Femur (tissue), 1 donor: ENCODE data around the gene BIRC3.
"Not testable (repeated sequence)": the region's sequence is repeated elsewhere in the genome, so short reads cannot be mapped to it uniquely, and the experiment has no call there.

ENCODE experiments used
- DNase-seq: peaks from one replicate; pipeline ENCODE4 v3.0.0-alpha.2; 2017

Gene BIRC3

DNA sequence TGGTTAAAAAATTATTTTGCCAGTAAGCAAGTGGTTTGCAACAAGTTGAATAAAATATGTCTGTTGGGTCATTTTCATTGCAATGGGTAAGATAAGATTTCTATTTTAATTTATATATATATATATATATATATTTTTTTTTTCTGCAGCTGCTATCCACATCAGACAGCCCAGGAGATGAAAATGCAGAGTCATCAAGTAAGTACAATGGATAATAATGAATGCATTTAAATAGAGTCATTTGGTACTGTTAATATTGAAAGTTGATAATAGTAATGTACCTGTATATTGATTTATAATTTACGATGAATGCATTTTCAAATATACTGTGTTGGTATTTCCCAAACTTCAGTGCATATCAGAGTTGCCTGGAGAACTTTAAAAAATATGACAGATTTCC lies 11.5 kb downstream of the BIRC3 start:
- DNase-seq: no peak

DNA sequence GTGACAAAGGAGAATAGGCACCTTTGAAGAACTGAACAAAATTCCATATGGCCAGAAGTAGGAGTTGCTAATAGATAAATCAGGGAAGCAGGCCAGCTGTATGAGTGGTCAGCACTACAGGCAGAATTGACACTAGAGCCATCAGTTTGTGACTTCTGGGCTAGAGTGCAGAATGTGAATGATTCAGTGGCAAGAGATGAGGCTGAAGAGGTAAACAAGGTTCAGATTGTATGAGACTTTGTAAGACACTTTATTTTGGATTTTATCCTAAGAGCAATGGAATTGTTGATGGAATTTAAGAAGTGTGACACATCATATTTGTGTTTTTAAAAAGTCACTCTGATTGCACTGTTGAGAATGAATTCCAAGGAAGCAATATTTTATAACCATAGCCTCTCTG lies 12.9 kb downstream of the BIRC3 start:
- DNase-seq: no peak

GRCh38 chr11:102331341-102331740 lies 14.1 kb downstream of the BIRC3 start:
- no peak for DNase-seq

DNA sequence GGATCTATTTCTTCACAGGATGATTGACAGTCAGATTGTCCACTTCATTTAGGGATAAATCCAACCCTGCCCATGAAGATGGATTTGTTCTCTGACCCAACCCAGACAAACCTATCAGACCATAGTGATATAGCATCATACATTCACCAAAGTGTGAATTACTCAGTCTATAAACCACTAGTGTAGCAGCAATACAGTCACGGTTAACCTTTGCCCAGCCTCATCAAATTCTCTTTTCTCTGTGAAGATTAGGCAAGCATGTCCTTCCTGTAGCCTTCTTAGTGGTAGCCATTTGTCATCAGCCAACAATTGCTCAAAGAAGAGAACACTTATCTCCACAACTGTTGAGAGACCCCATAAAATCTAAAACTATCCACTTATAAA lies 15.3 kb downstream of the BIRC3 start:
- DNase-seq: no peak

GRCh38 chr11:102338479-102339010 lies 21.3 kb downstream of the BIRC3 start:
- no peak for DNase-seq

GRCh38 chr11:102341311-102341710 lies 24.0 kb downstream of the BIRC3 start:
- DNase-seq: not testable (repeated sequence)

DNA sequence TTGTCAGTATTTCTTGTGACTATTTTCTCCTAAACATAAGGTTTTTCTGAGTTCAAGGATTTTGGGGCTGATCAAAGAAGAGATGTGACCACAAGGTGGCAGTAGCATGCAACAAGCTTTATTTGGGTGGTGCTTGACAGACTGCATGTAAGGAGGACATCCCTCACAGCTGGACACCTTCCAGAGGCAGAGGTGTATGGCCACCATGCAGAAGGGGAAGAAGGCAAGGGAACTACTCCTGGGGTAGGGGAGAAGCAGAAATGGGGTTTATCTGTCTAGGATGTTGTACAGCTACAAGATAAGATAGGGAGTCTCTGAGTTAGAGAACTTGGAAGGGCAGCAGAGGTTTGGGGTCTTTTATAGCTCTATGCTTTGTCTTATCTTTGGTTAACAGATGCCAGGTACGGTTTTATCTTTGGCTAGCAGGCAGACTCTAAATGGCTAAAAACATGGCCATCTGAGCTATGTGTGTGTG lies 24.6 kb downstream of the BIRC3 start:
- DNase-seq: peak; percentile 76

GRCh38 chr11:102343809-102344208 lies 26.5 kb downstream of the BIRC3 start:
- no peak for DNase-seq

- peak; percentile 37 for DNase-seq
Observed at GRCh38 chr11:102345904-102346303, 28.6 kb downstream of the BIRC3 start.

GRCh38 chr11:102346456-102346747 lies 29.1 kb downstream of the BIRC3 start:
- DNase-seq: no peak

DNA sequence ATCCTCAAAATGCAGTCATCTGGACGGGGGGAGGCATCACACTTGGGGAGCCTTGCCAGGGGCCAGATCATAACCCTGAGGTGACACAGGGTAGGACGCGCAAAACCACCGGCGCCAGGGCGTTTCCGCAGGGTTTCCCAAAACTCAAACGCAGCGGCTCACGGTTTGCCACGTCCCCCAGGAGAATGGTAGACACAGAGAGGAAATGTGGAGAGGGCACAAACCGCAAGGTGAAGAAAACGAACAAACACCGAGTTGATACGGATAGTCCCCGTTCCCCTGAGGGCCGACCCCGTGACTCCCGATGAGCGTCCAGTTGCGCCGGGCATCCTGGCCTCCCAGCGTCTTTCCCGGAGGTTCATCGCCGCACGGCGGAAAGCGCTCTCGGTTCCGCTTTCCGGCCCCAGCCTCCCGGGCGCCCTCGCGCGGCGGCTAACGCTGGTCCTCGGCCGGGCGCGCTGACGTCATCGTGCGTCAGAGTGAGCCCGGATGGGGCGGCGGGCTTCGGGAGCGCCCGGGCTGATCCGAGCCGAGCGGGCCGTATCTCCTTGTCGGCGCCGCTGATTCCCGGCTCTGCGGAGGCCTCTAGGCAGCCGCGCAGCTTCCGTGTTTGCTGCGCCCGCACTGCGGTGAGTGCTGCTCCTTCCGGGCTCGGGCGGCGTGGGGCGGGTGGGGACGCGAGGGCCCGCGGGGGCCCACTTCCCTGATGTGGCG lies 29.6 kb downstream of the BIRC3 start, which contains the start of gene BIRC2:
BIRC2 (plus strand) TSS at position 467 of the 714 bp plus-strand sequence. CDS start 2,641 bp downstream, outside the sequence.
- peak; percentile 96 for DNase-seq

GRCh38 chr11:102347462-102348370 lies 30.4 kb downstream of the BIRC3 start:
- DNase-seq: peak; percentile 40

DNA sequence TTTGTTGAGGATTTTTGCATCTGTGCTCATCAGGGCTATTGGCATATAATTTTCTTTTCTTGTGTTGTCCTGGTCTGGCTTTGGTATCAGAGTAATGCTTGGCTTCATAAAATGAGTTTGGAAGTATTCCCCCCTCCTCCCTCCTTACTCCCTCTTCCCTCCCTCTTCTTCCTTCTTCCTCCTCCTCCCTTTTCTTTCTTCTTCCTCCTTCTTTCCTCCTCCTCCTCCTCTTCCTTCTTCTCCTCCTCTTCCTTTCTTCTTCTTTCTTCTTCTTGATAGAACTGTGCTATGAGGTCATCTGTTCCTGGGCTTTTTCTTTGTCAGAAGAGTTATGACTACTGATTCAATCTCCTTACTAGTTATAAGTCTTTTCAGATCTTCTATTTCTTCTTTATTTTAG lies 39.8 kb downstream of the BIRC3 start:
- no peak for DNase-seq

DNA sequence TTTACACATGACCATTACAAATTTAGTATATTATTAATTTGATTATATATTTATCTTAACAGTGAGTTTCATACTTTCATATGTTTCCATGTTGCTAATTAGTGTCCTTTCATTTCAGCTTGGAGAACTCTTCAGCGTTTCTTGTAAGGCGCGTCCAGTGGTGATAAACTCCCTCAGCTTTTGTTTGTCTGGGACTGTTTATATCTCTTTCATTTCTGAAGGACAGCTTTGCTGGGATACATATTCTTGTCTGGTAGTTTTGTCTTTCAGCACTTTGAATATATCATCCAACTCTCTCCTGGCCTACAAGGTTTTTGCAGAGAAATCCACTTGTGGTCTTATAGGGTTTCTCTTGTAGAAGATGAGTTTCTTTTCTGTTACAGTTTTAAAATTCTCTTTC lies 42.1 kb downstream of the BIRC3 start:
- no peak for DNase-seq

DNA sequence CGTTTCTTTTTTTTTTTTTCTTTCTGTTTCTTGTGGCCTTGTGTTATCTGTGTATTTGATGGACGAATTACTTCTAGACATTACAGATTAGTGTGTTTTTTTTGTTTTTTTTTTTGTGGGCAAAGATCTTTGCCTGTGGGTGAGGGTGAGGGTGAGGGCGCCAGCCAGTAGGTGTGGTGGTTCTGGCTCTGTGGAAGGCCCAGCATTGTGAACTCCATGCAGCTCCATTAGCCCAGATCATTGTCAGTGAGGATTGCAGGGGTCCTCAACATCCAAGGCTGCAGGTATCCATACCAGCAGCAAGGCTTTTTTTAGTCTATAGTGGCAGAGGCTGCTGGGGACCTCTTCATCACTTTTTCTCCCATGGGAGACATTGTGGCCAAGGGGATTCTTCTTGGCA lies 43.4 kb downstream of the BIRC3 start:
- no peak for DNase-seq

DNA sequence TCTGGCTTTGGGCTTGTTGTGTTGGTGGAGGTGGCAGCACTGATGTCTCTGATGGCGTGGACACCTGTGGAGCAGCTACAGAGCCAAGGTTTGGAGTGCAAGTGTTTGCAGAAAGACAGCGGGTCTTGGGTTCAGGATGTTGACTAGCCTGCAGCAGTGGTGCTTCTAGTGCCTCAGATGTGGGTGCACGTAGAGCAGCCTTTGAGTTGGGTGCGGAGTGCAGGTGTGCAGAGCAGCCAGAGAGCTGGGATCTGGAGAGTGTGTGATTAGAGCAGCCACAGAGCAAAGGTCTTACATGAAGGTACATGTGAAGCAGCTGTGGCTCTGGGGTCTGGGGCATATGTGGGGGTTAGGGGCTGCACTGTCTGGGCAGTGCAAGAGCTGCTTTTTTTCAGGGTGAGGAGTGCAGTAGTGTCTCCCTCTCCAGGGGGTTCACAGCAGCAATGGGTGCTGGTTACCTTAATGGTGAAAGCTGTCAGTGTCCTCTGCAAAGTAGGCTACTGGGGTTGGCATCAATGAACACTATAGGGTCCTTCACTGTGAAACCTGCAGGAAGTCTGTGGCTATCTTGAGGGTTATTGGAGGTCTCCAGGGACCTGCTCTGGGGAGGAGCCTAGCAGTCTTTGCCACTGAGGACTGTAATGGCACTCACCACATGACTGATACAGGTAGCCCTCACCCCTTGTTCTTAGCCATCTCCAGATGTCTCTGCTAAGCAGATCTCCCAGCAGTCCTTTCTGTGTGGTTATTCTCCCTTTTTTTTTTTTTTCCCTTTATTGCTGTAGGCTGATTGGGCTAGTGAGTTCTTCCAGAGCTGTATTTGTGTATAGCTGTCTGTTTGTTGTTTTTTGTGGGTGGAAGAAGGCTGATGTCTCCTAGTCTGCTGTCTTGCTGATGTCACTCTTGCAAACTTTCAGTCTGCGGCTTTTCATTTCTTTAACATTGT lies 44.1 kb downstream of the BIRC3 start:
- DNase-seq: no peak

GRCh38 chr11:102364991-102365390 lies 47.7 kb downstream of the BIRC3 start:
- no peak for DNase-seq

- no peak for DNase-seq
Observed at GRCh38 chr11:102367364-102367763, 50.1 kb downstream of the BIRC3 start.

DNA sequence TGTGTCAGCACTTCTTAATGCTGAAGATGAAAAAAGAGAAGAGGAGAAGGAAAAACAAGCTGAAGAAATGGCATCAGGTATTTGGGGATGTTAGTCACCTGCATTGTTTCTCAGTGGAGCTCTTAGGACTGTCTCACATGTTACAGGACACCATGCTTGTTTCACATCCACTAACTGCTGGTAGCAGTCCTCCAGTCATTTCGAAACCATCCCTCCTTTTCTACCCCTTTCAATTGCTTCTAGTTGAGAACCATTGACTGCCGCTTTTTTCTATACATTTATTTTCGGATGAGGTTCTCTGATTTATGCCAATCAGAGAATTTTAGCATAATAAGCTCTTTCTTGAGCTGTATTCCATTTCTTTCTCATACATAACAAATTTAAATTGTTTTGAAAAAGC lies 51.2 kb downstream of the BIRC3 start:
- DNase-seq: no peak

- not testable (repeated sequence) for DNase-seq
Observed at GRCh38 chr11:102374633-102375424, 57.5 kb downstream of the BIRC3 start.

DNA sequence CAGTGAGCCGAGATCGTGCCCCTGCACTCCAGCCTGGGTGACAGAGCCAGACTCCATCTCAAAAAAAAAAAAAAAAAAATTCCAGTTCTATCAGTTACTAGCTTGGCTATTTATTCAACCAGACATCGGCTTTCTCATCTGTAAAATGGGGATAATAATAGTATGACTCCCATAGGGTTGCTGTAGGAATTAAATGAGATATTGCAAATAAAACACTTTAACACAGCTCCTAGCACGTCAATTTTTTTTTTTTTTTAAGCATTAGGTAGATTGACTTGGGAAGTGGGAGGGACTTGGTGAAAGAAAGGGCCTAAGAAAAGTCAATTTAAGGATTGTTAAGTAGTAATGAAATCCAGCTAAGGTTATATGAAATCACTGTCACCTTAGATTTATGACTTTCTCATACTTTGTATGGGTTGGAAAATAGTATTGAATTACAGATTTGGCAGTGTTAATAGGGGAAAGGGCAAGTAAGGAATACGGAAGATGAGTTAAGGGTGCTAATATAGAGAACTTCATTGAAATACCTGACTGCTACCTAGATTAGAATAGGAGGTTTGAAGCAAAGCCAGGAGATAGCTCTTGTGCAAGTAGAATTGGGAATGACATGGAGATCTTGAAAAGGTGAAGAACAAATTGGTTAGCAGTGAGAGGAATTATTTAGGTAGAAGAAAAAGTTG lies 58.6 kb downstream of the BIRC3 start:
- DNase-seq: no peak
